ENCODE measurements around the gene SCAPER.

- TF ChIP-seq GABPA (IDR thresholded peaks at IDR 0.05; ENCODE audit: low read depth): no peak
- no peak for TF ChIP-seq CTCF (IDR thresholded peaks at IDR 0.05 in 2 of 3, conservative IDR thresholded peaks at IDR 0.05 in 1 of 3; ENCODE audit: control insufficient read depth in 2 of 3, extremely low read depth in 1 of 3, insufficient read depth in 1 of 3, low read depth in 3 of 3, low read length in 3 of 3)
- no peak for TF ChIP-seq EGR1 (IDR thresholded peaks at IDR 0.05; ENCODE audit: borderline replicate concordance in 1 of 2, low read depth in 2 of 2, low read length in 2 of 2)
These were observed 33.2 kb downstream of the SCAPER start for GRCh38 chr15:76871930-76872329.

All from GM12878 (cell line).